HepG2 (cell line): ENCODE measurements around the gene ODAD2. TPM values are rescaled to one million over a fixed set of nuclear protein-coding genes. Genes with fewer than 3 reads are reported as not detected.

ENCODE experiments used
- ATAC-seq: fragments of 200-7000 bp; cut with Tn5 transposase; 3 replicates; pipeline ENCODE4 v1.9.1; 2020; ENCODE audit warnings: mild to moderate bottlenecking, moderate library complexity
- BruUV-seq: library from RNA; stranded (reverse); fragments of 400-500 nt; replicated peaks from 2 replicates; lab custom pipeline; 2021; lab: Mats Ljungman, UMichigan
- CTCF ChIA-PET: fragments of 300-600 bp; formaldehyde crosslinking; extraction: SDS; loops from one replicate; lab custom pipeline; 2021; ENCODE audit warnings: low total read pairs, inconsistent platforms, low intra/inter-chr PET ratio; lab: Yijun Ruan, JAX
- POLR2A ChIA-PET: fragments of 350-600 bp; sonication (Branson Sonifier 250); formaldehyde crosslinking; loops from one replicate; lab custom pipeline; 2020; ENCODE audit warnings: antibody characterized with exemption, inconsistent platforms; lab: Yijun Ruan, JAX
- DNase-seq: peaks from one replicate; pipeline ENCODE4 v3.0.0-alpha.2; 2015; ENCODE audit warnings: low spot score
- FAIRE-seq: peaks from 3 replicates; lab custom pipeline; 2011; peaks lifted over from hg19 to GRCh38; lab: Jason Lieb, UNC
- H2AFZ ChIP-seq: one replicate; pipeline ENCODE4 v1.6.1; 2011; ENCODE audit warnings: low read length, inconsistent platforms
- H3K27ac ChIP-seq: fragments of 300-600 bp; 3 replicates; pipeline ENCODE4 v1.8.0; 2011; ENCODE audit warnings: mixed run types, mild to moderate bottlenecking, mixed read lengths, low read length, inconsistent platforms; ENCODE audit not compliant: insufficient read depth; ENCODE audit errors: extremely low read length
- H3K27me3 ChIP-seq, 2 experiments: fragments of 200-600 bp in 1 of 2; 2 replicates in 1 of 2; 3 replicates in 1 of 2; pipeline versions ENCODE4 v1.6.0 to v1.8.0; 2011; ENCODE audit warnings: low read length in 2 of 2, mild to moderate bottlenecking in 2 of 2, moderate library complexity in 2 of 2, inconsistent platforms in 1 of 2; ENCODE audit not compliant: insufficient read depth in 2 of 2, control insufficient read depth in 1 of 2
- H3K36me3 ChIP-seq, 2 experiments: fragments of 200-600 bp in 1 of 2; replicated peaks in 1 of 2; 2 replicates in 1 of 2; 3 replicates in 1 of 2; pipeline versions ENCODE4 v1.5.1 to v1.8.0; 2011; ENCODE audit warnings: low read length in 2 of 2, inconsistent platforms in 1 of 2; ENCODE audit not compliant: insufficient read depth in 2 of 2, control insufficient read depth in 1 of 2
- H3K4me1 ChIP-seq: 2 replicates; pipeline ENCODE4 v1.5.1; 2012; ENCODE audit warnings: low read length, inconsistent platforms; ENCODE audit not compliant: insufficient read depth
- H3K4me2 ChIP-seq: 2 replicates; pipeline ENCODE4 v1.6.0; 2011; ENCODE audit warnings: low read depth, low read length, inconsistent platforms
- H3K4me3 ChIP-seq, 3 experiments: fragments of 200-600 bp in 1 of 3; sonication (generic), shearing (Covaris generic) in 1 of 3; replicated peaks in 1 of 3; 2 replicates each; pipeline ENCODE4 v1.5.1; 2011 to 2016; ENCODE audit warnings: low read length in 3 of 3, inconsistent platforms in 2 of 3, low read depth in 2 of 3, mild to moderate bottlenecking in 2 of 3, control low read depth in 1 of 3, mixed read lengths in 1 of 3; ENCODE audit not compliant: insufficient read depth in 1 of 3
- H3K79me2 ChIP-seq: one replicate; pipeline ENCODE4 v1.6.1; 2011; ENCODE audit warnings: low read length, inconsistent platforms; ENCODE audit not compliant: insufficient read depth
- H3K9ac ChIP-seq: 2 replicates; pipeline ENCODE4 v1.6.0; 2011; ENCODE audit warnings: mild to moderate bottlenecking, low read depth, low read length, inconsistent platforms; ENCODE audit not compliant: insufficient read depth
- H3K9me3 ChIP-seq: 2 replicates; pipeline ENCODE4 v1.5.1; 2012; ENCODE audit warnings: mild to moderate bottlenecking, low read length
- H4K20me1 ChIP-seq: 2 replicates; pipeline ENCODE4 v1.6.0; 2011; ENCODE audit warnings: inconsistent platforms, mild to moderate bottlenecking, low read length, moderate library complexity; ENCODE audit not compliant: insufficient read depth
- DNMT1 ChIP-seq: sonication (generic); formaldehyde crosslinking; IDR thresholded peaks from 2 replicates; pipeline ENCODE4 v1.5.1; 2020; ENCODE audit warnings: mild to moderate bottlenecking, missing genetic modification reagents
- KLF12 ChIP-seq: sonication (generic); formaldehyde crosslinking; IDR thresholded peaks from 2 replicates; pipeline ENCODE4 v1.4.0; 2020; ENCODE audit warnings: missing genetic modification reagents, borderline replicate concordance
- NR1H2 ChIP-seq: sonication (generic); formaldehyde crosslinking; IDR thresholded peaks from 2 replicates; pipeline ENCODE4 v1.8.1; 2022; ENCODE audit warnings: low read depth, missing genetic modification reagents, borderline replicate concordance
- PRMT3 ChIP-seq: sonication (generic); formaldehyde crosslinking; IDR thresholded peaks from 2 replicates; pipeline ENCODE4 v1.8.1; 2022; ENCODE audit warnings: low read depth, mild to moderate bottlenecking, moderate library complexity, missing genetic modification reagents, borderline replicate concordance
- SRY ChIP-seq: sonication (generic); formaldehyde crosslinking; IDR thresholded peaks from 2 replicates; pipeline ENCODE4 v1.8.0; 2022; ENCODE audit warnings: mild to moderate bottlenecking, missing genetic modification reagents
- ZNF30 ChIP-seq: sonication (generic); formaldehyde crosslinking; IDR thresholded peaks from 2 replicates; pipeline ENCODE4 v1.5.0; 2020; ENCODE audit warnings: mild to moderate bottlenecking, missing genetic modification reagents
- ZNF337 ChIP-seq: sonication (generic); formaldehyde crosslinking; IDR thresholded peaks from 2 replicates; pipeline ENCODE4 v1.5.1; 2020; ENCODE audit warnings: missing genetic modification reagents, low read depth, mild to moderate bottlenecking, borderline replicate concordance
- WGBS: methylation state at CpG from one replicate; pipeline ENCODE4 v1.1.6; 2017; ENCODE audit warnings: low lambda C conversion rate; 5-methylcytosine and 5-hydroxymethylcytosine counted together
- in situ Hi-C: cut with HindIII; loops from 2 replicates; pipeline ENCODE4 v1.10.0; 2017; ENCODE audit warnings: low pct_unique_long_range_greater_than_20kb; ENCODE audit not compliant: extremely low pct_ligation_motif_present
- intact Hi-C: fragments of 100-400 bp; cut with micrococcal nuclease; formaldehyde crosslinking; loops from one replicate; pipeline ENCODE4 v1.10.0; 2022; ENCODE audit not compliant: unreplicated experiment
- polyA plus RNA-seq, 8 experiments: library from polyadenylated mRNA; depleted of rRNA in 3 of 8; stranded (reverse) in 7 of 8; unstranded in 1 of 8; fragments of >200 nt; fragmentation: Illumina TruSeq in 4 of 8; extraction: Trizol in 4 of 8; gene quantifications; 2 replicates each; pipeline versions ENCODE4 v1.2.1 to v1.2.3, GENCODE V29; 2011 to 2016; ENCODE audit warnings: low read depth in 4 of 8, missing spikeins in 1 of 8, mixed read lengths in 1 of 8; ENCODE audit not compliant: insufficient read depth in 1 of 8
- total RNA-seq, 5 experiments: library from RNA; depleted of rRNA; stranded (reverse); fragments of >200 nt; fragmentation: Illumina TruSeq; extraction: Trizol; gene quantifications; 2 replicates each; pipeline ENCODE4 v1.2.3, GENCODE V29; 2016; ENCODE audit warnings: low read depth in 1 of 5
- TF ChIP-seq, protein P1 (sequence below): sonication (generic); formaldehyde crosslinking; IDR thresholded peaks from 2 replicates; pipeline ENCODE4 v1.4.0; 2020; ENCODE audit warnings: missing genetic modification reagents, mild to moderate bottlenecking, borderline replicate concordance
- TF ChIP-seq, protein P2 (sequence below): IDR thresholded peaks from 2 replicates; pipeline ENCODE4 v1.6.1; 2016
- TF ChIP-seq, protein P3 (sequence below): sonication (generic); formaldehyde crosslinking; IDR thresholded peaks from 2 replicates; pipeline ENCODE4 v1.5.1; 2020; ENCODE audit warnings: missing genetic modification reagents, mild to moderate bottlenecking, borderline replicate concordance
- TF ChIP-seq, protein P4 (sequence below): sonication (generic); formaldehyde crosslinking; IDR thresholded peaks from 2 replicates; pipeline ENCODE4 v1.4.0; 2020; ENCODE audit warnings: missing genetic modification reagents, borderline replicate concordance

The ODAD2 gene
- total and polyA plus RNA-seq, 2 of the 13 experiments (the other 11 are each of a cell fraction or from before 2014, with no cell fraction given), result not detected

DNA sequence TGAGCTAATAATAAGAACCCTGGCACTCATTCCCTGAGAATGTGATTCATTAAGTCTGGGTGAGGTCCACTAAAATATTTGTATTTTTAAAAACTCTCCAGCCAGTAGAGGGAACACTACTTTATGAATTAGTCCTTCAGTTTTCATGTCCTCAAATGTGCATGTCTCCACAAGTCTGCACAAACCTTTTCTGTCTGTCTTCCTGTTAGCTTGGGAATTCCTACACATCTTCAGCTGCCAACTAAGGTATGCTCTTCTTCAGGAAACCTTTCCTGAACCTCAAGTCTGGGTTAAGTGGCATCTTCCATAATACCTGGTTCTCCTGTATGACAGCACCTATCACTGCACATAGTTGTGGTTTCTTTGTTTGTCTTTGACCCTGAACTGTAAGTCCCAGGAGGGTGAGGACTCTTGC is 133.7 kb downstream of the ODAD2 start:
- H3K4me2 ChIP-seq, result no peak overlapping the region

DNA sequence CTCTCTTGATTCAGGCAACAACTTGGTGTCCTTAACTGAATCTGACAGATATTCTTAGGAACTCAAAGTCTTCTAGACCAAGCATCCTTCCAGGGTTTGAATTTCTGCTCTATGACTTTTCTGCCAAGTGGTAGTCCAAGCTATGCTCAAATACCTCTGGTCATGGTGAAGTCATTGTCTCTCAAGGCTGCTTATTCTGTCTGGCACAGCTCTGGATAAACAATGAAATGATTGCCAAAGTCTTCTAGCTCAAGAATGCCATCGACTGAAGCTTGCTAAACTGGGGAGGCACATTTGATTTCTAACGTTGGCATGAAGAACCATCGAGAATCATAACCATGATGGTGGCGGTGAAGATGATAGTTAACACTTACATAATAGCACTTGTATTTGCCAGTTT is 137.1 kb downstream of the ODAD2 start:
- Histone ChIP-seq H3K4me1 (no peaks in the 10 kb centered on the region), H3K9me3 (no peaks in the 10 kb centered on the region), H3K36me3 (no peaks in the 10 kb centered on the region), H3K9ac (no peak overlapping the region), H3K4me3 (no peak overlapping the region), H3K79me2 (no peaks in the 10 kb centered on the region), H3K27me3 (no peaks in the 10 kb centered on the region), H3K4me2 (no peak overlapping the region), H2AFZ (no peak overlapping the region), H3K27ac (no peak overlapping the region), H4K20me1 (no peaks in the 10 kb centered on the region)
- ATAC-seq (no peak), DNase-seq (no peak), FAIRE-seq (no peak)
- ChIA-PET POLR2A (no interaction called here), CTCF (no interaction called here)
- in situ Hi-C loops (no loop called here), intact Hi-C loops (no loop called here)
- WGBS, result 58% methylated on average over 4 of the region's 4 CpGs
- no TSS peak for BruUV-seq
- TF ChIP-seq PRMT3 (CRISPR knock-in tag) (no peak), ZNF30 (no peak), ZNF337 (CRISPR knock-in tag) (no peak), KLF12 (no peak), SRY (CRISPR knock-in tag) (no peak), DNMT1 (CRISPR knock-in tag) (no peak), NR1H2 (CRISPR knock-in tag) (no peak)
- TF ChIP-seq, protein P1, sequence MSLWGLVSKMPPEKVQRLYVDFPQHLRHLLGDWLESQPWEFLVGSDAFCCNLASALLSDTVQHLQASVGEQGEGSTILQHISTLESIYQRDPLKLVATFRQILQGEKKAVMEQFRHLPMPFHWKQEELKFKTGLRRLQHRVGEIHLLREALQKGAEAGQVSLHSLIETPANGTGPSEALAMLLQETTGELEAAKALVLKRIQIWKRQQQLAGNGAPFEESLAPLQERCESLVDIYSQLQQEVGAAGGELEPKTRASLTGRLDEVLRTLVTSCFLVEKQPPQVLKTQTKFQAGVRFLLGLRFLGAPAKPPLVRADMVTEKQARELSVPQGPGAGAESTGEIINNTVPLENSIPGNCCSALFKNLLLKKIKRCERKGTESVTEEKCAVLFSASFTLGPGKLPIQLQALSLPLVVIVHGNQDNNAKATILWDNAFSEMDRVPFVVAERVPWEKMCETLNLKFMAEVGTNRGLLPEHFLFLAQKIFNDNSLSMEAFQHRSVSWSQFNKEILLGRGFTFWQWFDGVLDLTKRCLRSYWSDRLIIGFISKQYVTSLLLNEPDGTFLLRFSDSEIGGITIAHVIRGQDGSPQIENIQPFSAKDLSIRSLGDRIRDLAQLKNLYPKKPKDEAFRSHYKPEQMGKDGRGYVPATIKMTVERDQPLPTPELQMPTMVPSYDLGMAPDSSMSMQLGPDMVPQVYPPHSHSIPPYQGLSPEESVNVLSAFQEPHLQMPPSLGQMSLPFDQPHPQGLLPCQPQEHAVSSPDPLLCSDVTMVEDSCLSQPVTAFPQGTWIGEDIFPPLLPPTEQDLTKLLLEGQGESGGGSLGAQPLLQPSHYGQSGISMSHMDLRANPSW (CRISPR knock-in tag), result no peak
- TF ChIP-seq, protein P2, sequence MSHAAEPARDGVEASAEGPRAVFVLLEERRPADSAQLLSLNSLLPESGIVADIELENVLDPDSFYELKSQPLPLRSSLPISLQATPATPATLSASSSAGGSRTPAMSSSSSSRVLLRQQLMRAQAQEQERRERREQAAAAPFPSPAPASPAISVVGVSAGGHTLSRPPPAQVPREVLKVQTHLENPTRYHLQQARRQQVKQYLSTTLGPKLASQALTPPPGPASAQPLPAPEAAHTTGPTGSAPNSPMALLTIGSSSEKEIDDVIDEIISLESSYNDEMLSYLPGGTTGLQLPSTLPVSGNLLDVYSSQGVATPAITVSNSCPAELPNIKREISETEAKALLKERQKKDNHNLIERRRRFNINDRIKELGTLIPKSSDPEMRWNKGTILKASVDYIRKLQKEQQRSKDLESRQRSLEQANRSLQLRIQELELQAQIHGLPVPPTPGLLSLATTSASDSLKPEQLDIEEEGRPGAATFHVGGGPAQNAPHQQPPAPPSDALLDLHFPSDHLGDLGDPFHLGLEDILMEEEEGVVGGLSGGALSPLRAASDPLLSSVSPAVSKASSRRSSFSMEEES (CRISPR knock-in tag), result no peak
- TF ChIP-seq, protein P3, sequence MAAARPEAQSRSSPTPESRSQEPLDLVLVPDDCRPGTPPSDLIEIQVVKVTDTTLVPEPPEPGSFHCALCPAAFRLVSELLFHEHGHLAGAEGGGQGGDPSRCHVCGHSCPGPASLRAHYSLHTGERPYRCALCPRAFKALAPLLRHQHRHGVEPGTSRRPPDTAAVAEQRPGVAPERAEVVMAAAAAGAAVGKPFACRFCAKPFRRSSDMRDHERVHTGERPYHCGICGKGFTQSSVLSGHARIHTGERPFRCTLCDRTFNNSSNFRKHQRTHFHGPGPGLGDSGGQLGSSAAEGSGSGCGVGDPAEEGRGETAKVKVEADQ, result no peak

More for the DNA sequence above, 133.7 kb downstream of the ODAD2 start:
- Histone ChIP-seq H3K27me3 (no peaks in the 10 kb centered on the region), H3K9me3 (no peaks in the 10 kb centered on the region), H3K79me2 (no peaks in the 10 kb centered on the region), H3K36me3 (no peaks in the 10 kb centered on the region), H4K20me1 (no peaks in the 10 kb centered on the region), H3K4me1 (no peaks in the 10 kb centered on the region), H3K27ac (no peak overlapping the region), H3K4me3 (no peak overlapping the region), H2AFZ (no peak overlapping the region), H3K9ac (no peak overlapping the region)
- no peak for ATAC-seq
- TF ChIP-seq, protein P4, sequence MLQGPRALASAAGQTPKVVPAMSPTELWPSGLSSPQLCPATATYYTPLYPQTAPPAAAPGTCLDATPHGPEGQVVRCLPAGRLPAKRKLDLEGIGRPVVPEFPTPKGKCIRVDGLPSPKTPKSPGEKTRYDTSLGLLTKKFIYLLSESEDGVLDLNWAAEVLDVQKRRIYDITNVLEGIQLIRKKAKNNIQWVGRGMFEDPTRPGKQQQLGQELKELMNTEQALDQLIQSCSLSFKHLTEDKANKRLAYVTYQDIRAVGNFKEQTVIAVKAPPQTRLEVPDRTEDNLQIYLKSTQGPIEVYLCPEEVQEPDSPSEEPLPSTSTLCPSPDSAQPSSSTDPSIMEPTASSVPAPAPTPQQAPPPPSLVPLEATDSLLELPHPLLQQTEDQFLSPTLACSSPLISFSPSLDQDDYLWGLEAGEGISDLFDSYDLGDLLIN (CRISPR knock-in tag), result no peak
- BruUV-seq, result no TSS peak
- CTCF ChIA-PET, result no interaction called here
- no peak for FAIRE-seq
- in situ Hi-C loops, result no loop called here
- intact Hi-C loops, result no loop called here
- POLR2A ChIA-PET, result no interaction called here
- no peak for DNase-seq
